HEK293 (cell line): ENCODE measurements around the gene KDELR1.

Experiments
- GLI4 ChIP-seq: fragments of 450-650 bp; formaldehyde crosslinking; IDR thresholded peaks from 2 replicates; pipeline ENCODE4 v1.5.1; 2016; ENCODE audit warnings: missing biosample characterization, missing genetic modification characterization
- KLF7 ChIP-seq: fragments of 450-650 bp; formaldehyde crosslinking; IDR thresholded peaks from 2 replicates; pipeline ENCODE4 v1.5.1; 2016; ENCODE audit warnings: missing biosample characterization, missing genetic modification characterization, borderline replicate concordance
- MZF1 ChIP-seq: fragments of 450-650 bp; formaldehyde crosslinking; IDR thresholded peaks from 2 replicates; pipeline ENCODE4 v1.5.1; 2017; ENCODE audit warnings: missing biosample characterization, missing genetic modification characterization, borderline replicate concordance
- PATZ1 ChIP-seq: fragments of 450-650 bp; formaldehyde crosslinking; IDR thresholded peaks from 2 replicates; pipeline ENCODE4 v1.5.1; 2016; ENCODE audit warnings: missing biosample characterization, missing genetic modification characterization
- WT1 ChIP-seq: fragments of 450-650 bp; formaldehyde crosslinking; IDR thresholded peaks from 2 replicates; pipeline ENCODE4 v1.5.1; 2016; ENCODE audit warnings: missing biosample characterization, missing genetic modification characterization
- ZBTB11 ChIP-seq: fragments of 450-650 bp; formaldehyde crosslinking; conservative IDR thresholded peaks from 2 replicates; pipeline ENCODE4 v1.5.1; 2016; ENCODE audit warnings: low read depth, missing biosample characterization, missing genetic modification characterization
- ZBTB20 ChIP-seq: fragments of 450-650 bp; formaldehyde crosslinking; IDR thresholded peaks from 2 replicates; pipeline ENCODE4 v1.5.1; 2016; ENCODE audit warnings: missing biosample characterization, missing genetic modification characterization
- ZBTB7A ChIP-seq: fragments of 450-650 bp; formaldehyde crosslinking; IDR thresholded peaks from 2 replicates; pipeline ENCODE4 v1.5.1; 2016; ENCODE audit warnings: low read depth, missing biosample characterization, missing genetic modification characterization
- ZBTB8A ChIP-seq: fragments of 450-650 bp; formaldehyde crosslinking; IDR thresholded peaks from 2 replicates; pipeline ENCODE4 v1.5.1; 2016; ENCODE audit warnings: missing biosample characterization, missing genetic modification characterization
- ZFP37 ChIP-seq: fragments of 450-650 bp; formaldehyde crosslinking; IDR thresholded peaks from 2 replicates; pipeline ENCODE4 v1.5.1; 2016; ENCODE audit warnings: missing biosample characterization, missing genetic modification characterization
- ZNF175 ChIP-seq: fragments of 450-650 bp; formaldehyde crosslinking; IDR thresholded peaks from 2 replicates; pipeline ENCODE4 v1.5.1; 2016; ENCODE audit warnings: missing biosample characterization, missing genetic modification characterization
- ZNF221 ChIP-seq: fragments of 450-650 bp; formaldehyde crosslinking; IDR thresholded peaks from 2 replicates; pipeline ENCODE4 v1.5.1; 2017; ENCODE audit warnings: missing biosample characterization, missing genetic modification characterization, borderline replicate concordance
- ZNF280C ChIP-seq: fragments of 450-650 bp; formaldehyde crosslinking; IDR thresholded peaks from 2 replicates; pipeline ENCODE4 v1.5.1; 2016; ENCODE audit warnings: missing biosample characterization, missing genetic modification characterization
- ZNF292 ChIP-seq: fragments of 450-650 bp; formaldehyde crosslinking; IDR thresholded peaks from 2 replicates; pipeline ENCODE4 v1.5.1; 2016; ENCODE audit warnings: low read depth, missing biosample characterization, missing genetic modification characterization, borderline replicate concordance
- ZNF324 ChIP-seq: fragments of 450-650 bp; formaldehyde crosslinking; IDR thresholded peaks from 2 replicates; pipeline ENCODE4 v1.5.1; 2016; ENCODE audit warnings: missing biosample characterization, missing genetic modification characterization
- ZNF335 ChIP-seq: fragments of 450-650 bp; formaldehyde crosslinking; conservative IDR thresholded peaks from 2 replicates; pipeline ENCODE4 v1.5.1; 2016; ENCODE audit warnings: missing biosample characterization, missing genetic modification characterization
- ZNF449 ChIP-seq: fragments of 450-650 bp; formaldehyde crosslinking; IDR thresholded peaks from 2 replicates; pipeline ENCODE4 v1.5.1; 2017; ENCODE audit warnings: missing biosample characterization, mild to moderate bottlenecking, missing genetic modification characterization, moderate library complexity
- ZNF501 ChIP-seq: fragments of 450-650 bp; formaldehyde crosslinking; IDR thresholded peaks from 2 replicates; pipeline ENCODE4 v1.5.1; 2016; ENCODE audit warnings: missing biosample characterization, missing genetic modification characterization
- ZNF561 ChIP-seq: fragments of 450-650 bp; IDR thresholded peaks from 2 replicates; pipeline ENCODE4 v1.5.1; 2018; ENCODE audit warnings: missing biosample characterization, missing genetic modification characterization, borderline replicate concordance
- ZNF580 ChIP-seq: fragments of 450-650 bp; formaldehyde crosslinking; IDR thresholded peaks from 2 replicates; pipeline ENCODE4 v1.5.1; 2016; ENCODE audit warnings: missing biosample characterization, missing genetic modification characterization
- ZNF585B ChIP-seq: fragments of 450-650 bp; formaldehyde crosslinking; IDR thresholded peaks from 2 replicates; pipeline ENCODE4 v1.5.1; 2016; ENCODE audit warnings: missing biosample characterization, missing genetic modification characterization
- ZNF600 ChIP-seq: fragments of 450-650 bp; formaldehyde crosslinking; IDR thresholded peaks from 2 replicates; pipeline ENCODE4 v1.5.1; 2016; ENCODE audit warnings: missing biosample characterization, missing genetic modification characterization
- ZNF623 ChIP-seq: fragments of 450-650 bp; formaldehyde crosslinking; IDR thresholded peaks from 2 replicates; pipeline ENCODE4 v1.5.1; 2016; ENCODE audit warnings: missing biosample characterization, missing genetic modification characterization
- ZNF660 ChIP-seq: fragments of 450-650 bp; IDR thresholded peaks from 2 replicates; pipeline ENCODE4 v1.5.1; 2018; ENCODE audit warnings: missing biosample characterization, mild to moderate bottlenecking, missing genetic modification characterization
- ZNF701 ChIP-seq: fragments of 450-650 bp; formaldehyde crosslinking; IDR thresholded peaks from 2 replicates; pipeline ENCODE4 v1.5.1; 2016; ENCODE audit warnings: missing biosample characterization, missing genetic modification characterization
- ZNF792 ChIP-seq: fragments of 450-650 bp; formaldehyde crosslinking; IDR thresholded peaks from 2 replicates; pipeline ENCODE4 v1.5.1; 2016; ENCODE audit warnings: missing biosample characterization, missing genetic modification characterization
- ZNF843 ChIP-seq: fragments of 450-650 bp; formaldehyde crosslinking; IDR thresholded peaks from 2 replicates; pipeline ENCODE4 v1.5.1; 2016; ENCODE audit warnings: missing biosample characterization, missing genetic modification characterization
- TF ChIP-seq, protein P1 (sequence below): fragments of 450-650 bp; formaldehyde crosslinking; IDR thresholded peaks from 2 replicates; pipeline ENCODE4 v1.5.1; 2017; ENCODE audit warnings: missing biosample characterization, missing genetic modification characterization
- TF ChIP-seq, protein P2 (sequence below): IDR thresholded peaks from 2 replicates; pipeline ENCODE4 v1.6.1; 2011; ENCODE audit warnings: mild to moderate bottlenecking, low read depth, low read length, borderline replicate concordance

Gene KDELR1

GRCh38 chr19:48363500-48363809, 27.9 kb downstream of the KDELR1 start (continued):
- TF ChIP-seq ZNF335 (tag by site-specific recombination) (peak; percentile 59), ZNF324 (tag by site-specific recombination) (0 out of 2 replicates have a peak, but pooled peaks have one; percentile 60), ZNF843 (peak; percentile 38; the same call in 1 of the 2 replicates), ZNF580 (tag by site-specific recombination) (peak; percentile 25; the same call in 1 of the 2 replicates), PATZ1 (tag by site-specific recombination) (peak; percentile 92), ZBTB11 (peak; percentile 44; the same call in 1 of the 2 replicates), ZBTB20 (peak; percentile 43; the same call in 1 of the 2 replicates), ZNF561 (no peak; the same call in 1 of the 2 replicates), ZNF221 (tag by site-specific recombination) (no peak), ZFP37 (tag by site-specific recombination) (peak; percentile 44; the same call in 1 of the 2 replicates), ZBTB8A (tag by site-specific recombination) (peak; percentile 67), ZNF623 (tag by site-specific recombination) (0 out of 2 replicates have a peak, but pooled peaks have one; percentile 12), ZNF660 (peak; percentile 59), ZNF792 (tag by site-specific recombination) (peak; percentile 90), MZF1 (tag by site-specific recombination) (peak; percentile 22; the same call in 1 of the 2 replicates), ZNF701 (0 out of 2 replicates have a peak, but pooled peaks have one; percentile 35), ZBTB7A (tag by site-specific recombination) (peak; percentile 97), ZNF600 (no peak; the same call in 1 of the 2 replicates), KLF7 (no peak), ZNF585B (no peak), GLI4 (0 out of 2 replicates have a peak, but pooled peaks have one; percentile 68), ZNF175 (no peak), ZNF292 (tag by site-specific recombination) (no peak), WT1 (tag by site-specific recombination) (0 out of 2 replicates have a peak, but pooled peaks have one; percentile 13), ZNF449 (tag by site-specific recombination) (peak; percentile 44; the same call in 1 of the 2 replicates), ZNF280C (no peak), ZNF501 (peak; percentile 67; the same call in 1 of the 2 replicates)
- TF ChIP-seq, protein P1, sequence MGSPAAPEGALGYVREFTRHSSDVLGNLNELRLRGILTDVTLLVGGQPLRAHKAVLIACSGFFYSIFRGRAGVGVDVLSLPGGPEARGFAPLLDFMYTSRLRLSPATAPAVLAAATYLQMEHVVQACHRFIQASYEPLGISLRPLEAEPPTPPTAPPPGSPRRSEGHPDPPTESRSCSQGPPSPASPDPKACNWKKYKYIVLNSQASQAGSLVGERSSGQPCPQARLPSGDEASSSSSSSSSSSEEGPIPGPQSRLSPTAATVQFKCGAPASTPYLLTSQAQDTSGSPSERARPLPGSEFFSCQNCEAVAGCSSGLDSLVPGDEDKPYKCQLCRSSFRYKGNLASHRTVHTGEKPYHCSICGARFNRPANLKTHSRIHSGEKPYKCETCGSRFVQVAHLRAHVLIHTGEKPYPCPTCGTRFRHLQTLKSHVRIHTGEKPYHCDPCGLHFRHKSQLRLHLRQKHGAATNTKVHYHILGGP = 0 out of 2 replicates have a peak, but pooled peaks have one; percentile 34
- TF ChIP-seq, protein P2, sequence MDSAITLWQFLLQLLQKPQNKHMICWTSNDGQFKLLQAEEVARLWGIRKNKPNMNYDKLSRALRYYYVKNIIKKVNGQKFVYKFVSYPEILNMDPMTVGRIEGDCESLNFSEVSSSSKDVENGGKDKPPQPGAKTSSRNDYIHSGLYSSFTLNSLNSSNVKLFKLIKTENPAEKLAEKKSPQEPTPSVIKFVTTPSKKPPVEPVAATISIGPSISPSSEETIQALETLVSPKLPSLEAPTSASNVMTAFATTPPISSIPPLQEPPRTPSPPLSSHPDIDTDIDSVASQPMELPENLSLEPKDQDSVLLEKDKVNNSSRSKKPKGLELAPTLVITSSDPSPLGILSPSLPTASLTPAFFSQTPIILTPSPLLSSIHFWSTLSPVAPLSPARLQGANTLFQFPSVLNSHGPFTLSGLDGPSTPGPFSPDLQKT = no peak
